A673 (cell line): ENCODE results near the gene ZNF761. TPM values are rescaled to one million over a fixed set of nuclear protein-coding genes. Genes with fewer than 3 reads are reported as not detected.
"Not testable (repeated sequence)": the region's sequence is repeated elsewhere in the genome, so short reads cannot be mapped to it uniquely, and the experiment has no call there.

Experiments
- BruUV-seq: library from RNA; stranded (reverse); fragments of 400-500 nt; replicated peaks from 2 replicates; lab custom pipeline; 2021; lab: Mats Ljungman, UMichigan
- CTCF ChIA-PET: fragments of 300-600 bp; sonication (Branson Sonifier 250); formaldehyde crosslinking; loops from one replicate; lab custom pipeline; 2022; ENCODE audit warnings: antibody characterized with exemption; lab: Charles Lee
- POLR2A ChIA-PET: fragments of 300-600 bp; sonication (Branson Sonifier 250); formaldehyde crosslinking; loops from one replicate; lab custom pipeline; 2022; ENCODE audit warnings: antibody characterized with exemption; ENCODE audit not compliant: low non-redundant PET; lab: Charles Lee
- DNase-seq: peaks from one replicate; pipeline ENCODE4 v3.0.0-alpha.2; 2015; ENCODE audit warnings: low spot score
- H3K27ac ChIP-seq: fragments of 200-600 bp; sonication (generic); 2 replicates; pipeline ENCODE4 v1.5.1; 2016; ENCODE audit warnings: mixed run types, low read depth, mild to moderate bottlenecking, mixed read lengths, antibody characterized with exemption, low read length; ENCODE audit not compliant: poor library complexity, severe bottlenecking
- H3K27me3 ChIP-seq: fragments of 200-600 bp; sonication (generic); replicated peaks from 2 replicates; pipeline ENCODE4 v1.6.1; 2017; ENCODE audit warnings: mixed run types, low read depth, mild to moderate bottlenecking, mixed read lengths, antibody characterized with exemption, low read length; ENCODE audit not compliant: insufficient read depth, poor library complexity
- H3K36me3 ChIP-seq: fragments of 200-600 bp; sonication (generic); 2 replicates; pipeline ENCODE4 v1.6.1; 2016; ENCODE audit warnings: mixed run types, mild to moderate bottlenecking, mixed read lengths, antibody characterized with exemption, low read length; ENCODE audit not compliant: insufficient read depth, poor library complexity, severe bottlenecking
- H3K4me1 ChIP-seq: fragments of 200-600 bp; sonication (generic); 2 replicates; pipeline ENCODE4 v1.6.1; 2017; ENCODE audit warnings: mixed run types, mild to moderate bottlenecking, mixed read lengths, antibody characterized with exemption, low read length; ENCODE audit not compliant: insufficient read depth, poor library complexity, severe bottlenecking
- H3K4me3 ChIP-seq: fragments of 200-600 bp; sonication (generic); 2 replicates; pipeline ENCODE4 v1.5.1; 2016; ENCODE audit warnings: low read depth, mixed run types, mild to moderate bottlenecking, mixed read lengths, low read length; ENCODE audit not compliant: poor library complexity, severe bottlenecking
- H3K9me3 ChIP-seq: fragments of 200-600 bp; sonication (generic); 2 replicates; pipeline ENCODE4 v1.6.1; 2016; ENCODE audit warnings: mixed run types, low read depth, mild to moderate bottlenecking, mixed read lengths, antibody characterized with exemption, low read length; ENCODE audit not compliant: poor library complexity, severe bottlenecking
- EZH2 ChIP-seq: fragments of 200-600 bp; sonication (generic); IDR thresholded peaks from 2 replicates; pipeline ENCODE4 v1.6.1; 2017; ENCODE audit warnings: borderline replicate concordance, low read depth, mild to moderate bottlenecking, mixed read lengths, antibody characterized with exemption, low read length; ENCODE audit not compliant: poor library complexity, severe bottlenecking
- intact Hi-C: fragments of 100-400 bp; cut with micrococcal nuclease; formaldehyde crosslinking; loops from one replicate; pipeline ENCODE4 v1.10.0; 2022; ENCODE audit not compliant: unreplicated experiment
- total RNA-seq: library from RNA; stranded (reverse); gene quantifications from 2 replicates; pipeline ENCODE4 v1.2.3, GENCODE V29; 2021
- TF ChIP-seq, protein P1 (sequence below): fragments of 300-800, 200-600 bp; sonication (generic); conservative IDR thresholded peaks from 2 replicates; pipeline ENCODE4 v1.5.1; 2017; ENCODE audit warnings: low read depth, mild to moderate bottlenecking, antibody characterized with exemption, low read length, moderate library complexity, mixed read lengths

The ZNF761 gene
- total RNA-seq, 1 experiment from 2014 or later = 13.1 TPM

DNA sequence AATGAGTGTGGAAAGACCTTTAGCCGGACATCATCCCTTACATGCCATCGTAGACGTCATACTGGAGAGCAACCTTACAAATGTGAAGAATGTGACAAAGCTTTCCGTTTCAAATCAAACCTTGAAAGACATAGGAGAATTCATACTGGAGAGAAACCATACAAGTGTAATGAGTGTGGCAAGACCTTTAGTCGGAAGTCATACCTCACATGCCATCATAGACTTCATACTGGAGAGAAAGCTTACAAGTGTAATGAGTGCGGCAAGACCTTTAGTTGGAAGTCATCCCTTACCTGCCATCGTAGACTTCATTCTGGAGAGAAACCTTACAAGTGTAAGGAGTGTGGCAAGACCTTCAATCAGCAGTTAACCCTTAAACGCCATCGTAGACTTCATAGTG, 24.0 kb downstream of the ZNF761 start:
- ChIA-PET CTCF (no interaction called here), POLR2A (interaction anchor here (0.8 kb wide), 1 partner anchor 1114 kb away, joined by 4 read pairs; no protein-coding TSS in a partner anchor)
- TF ChIP-seq, protein P1, sequence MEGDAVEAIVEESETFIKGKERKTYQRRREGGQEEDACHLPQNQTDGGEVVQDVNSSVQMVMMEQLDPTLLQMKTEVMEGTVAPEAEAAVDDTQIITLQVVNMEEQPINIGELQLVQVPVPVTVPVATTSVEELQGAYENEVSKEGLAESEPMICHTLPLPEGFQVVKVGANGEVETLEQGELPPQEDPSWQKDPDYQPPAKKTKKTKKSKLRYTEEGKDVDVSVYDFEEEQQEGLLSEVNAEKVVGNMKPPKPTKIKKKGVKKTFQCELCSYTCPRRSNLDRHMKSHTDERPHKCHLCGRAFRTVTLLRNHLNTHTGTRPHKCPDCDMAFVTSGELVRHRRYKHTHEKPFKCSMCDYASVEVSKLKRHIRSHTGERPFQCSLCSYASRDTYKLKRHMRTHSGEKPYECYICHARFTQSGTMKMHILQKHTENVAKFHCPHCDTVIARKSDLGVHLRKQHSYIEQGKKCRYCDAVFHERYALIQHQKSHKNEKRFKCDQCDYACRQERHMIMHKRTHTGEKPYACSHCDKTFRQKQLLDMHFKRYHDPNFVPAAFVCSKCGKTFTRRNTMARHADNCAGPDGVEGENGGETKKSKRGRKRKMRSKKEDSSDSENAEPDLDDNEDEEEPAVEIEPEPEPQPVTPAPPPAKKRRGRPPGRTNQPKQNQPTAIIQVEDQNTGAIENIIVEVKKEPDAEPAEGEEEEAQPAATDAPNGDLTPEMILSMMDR = no peak
- TF ChIP-seq EZH2 = no peak
- no TSS peak for BruUV-seq
- no peak overlapping the region for H3K4me3 ChIP-seq
- no peaks in the 10 kb centered on the region for H3K4me1 ChIP-seq
- DNase-seq = no peak
- no peaks in the 10 kb centered on the region for H3K27me3 ChIP-seq
- peaks cover 38% of the 10 kb centered on the region for H3K36me3 ChIP-seq
- intact Hi-C loops = no loop called here
- no peak overlapping the region for H3K27ac ChIP-seq
- H3K9me3 ChIP-seq = peaks cover 55% of the 10 kb centered on the region

DNA sequence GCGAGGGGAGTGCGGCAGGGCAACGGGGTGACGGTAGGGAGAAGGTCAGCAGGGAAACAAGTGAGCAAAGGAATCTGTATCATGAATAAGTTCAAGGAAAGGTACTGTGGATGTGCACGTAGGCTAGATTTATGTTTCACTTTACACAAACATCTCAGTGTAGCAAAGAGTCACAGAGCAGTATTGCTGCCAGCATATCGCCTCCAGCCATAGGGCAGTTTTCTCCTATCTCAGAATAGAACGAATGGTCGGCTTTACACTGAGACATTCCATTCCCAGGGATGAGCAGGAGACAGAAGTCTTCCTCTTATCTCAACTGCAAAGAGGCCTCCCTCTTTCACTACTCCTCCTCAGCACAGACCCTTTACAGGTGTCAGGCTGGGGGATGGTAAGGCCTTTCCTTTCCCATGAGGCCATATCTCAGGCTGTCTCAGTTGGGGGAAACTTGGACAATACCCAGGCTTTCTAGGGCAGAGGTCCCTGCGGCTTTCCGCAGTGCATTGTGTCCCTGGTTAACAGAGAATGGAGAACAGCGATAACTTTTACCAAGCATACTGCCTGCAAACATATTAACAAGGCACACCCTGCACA, 28.4 kb downstream of the ZNF761 start:
- DNase-seq, POLR2A ChIA-PET, CTCF ChIA-PET: not testable (repeated sequence)

DNA sequence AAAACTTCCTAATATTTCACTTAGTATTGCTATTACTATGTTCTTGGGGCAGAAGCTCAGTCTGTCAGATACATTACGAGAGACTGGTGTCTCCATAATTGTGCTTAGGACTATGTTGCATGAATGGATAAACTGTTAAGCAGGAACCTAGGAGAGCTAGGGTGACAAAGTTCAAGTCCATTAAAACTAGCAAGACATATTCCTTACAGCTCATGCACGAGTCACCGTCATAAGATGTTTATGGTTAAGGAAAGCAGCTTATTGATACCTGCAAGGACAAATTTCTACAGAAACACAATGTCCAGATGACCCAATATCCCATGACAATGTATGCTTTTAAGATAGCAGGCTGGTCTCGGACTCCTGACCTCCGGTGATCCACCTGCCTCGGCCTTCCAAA, 30.1 kb downstream of the ZNF761 start:
- Histone ChIP-seq H3K4me3 (no peak overlapping the region), H3K27ac (no peak overlapping the region), H3K27me3 (no peaks in the 10 kb centered on the region), H3K4me1 (no peaks in the 10 kb centered on the region), H3K36me3 (no peaks in the 10 kb centered on the region), H3K9me3 (peaks cover 13% of the 10 kb centered on the region)
- BruUV-seq = no TSS peak
- POLR2A ChIA-PET = no interaction called here
- TF ChIP-seq, protein P1 = no peak
- no peak for TF ChIP-seq EZH2
- intact Hi-C loops = no loop called here
- CTCF ChIA-PET = no interaction called here
- DNase-seq = no peak

More for the DNA sequence above, 28.4 kb downstream of the ZNF761 start:
- H3K4me1 ChIP-seq, H3K27me3 ChIP-seq, H3K36me3 ChIP-seq, H3K4me3 ChIP-seq, BruUV-seq, intact Hi-C loops, H3K27ac ChIP-seq: not testable (repeated sequence)
- H3K9me3 ChIP-seq = peaks cover 30% of the 10 kb centered on the region

DNA sequence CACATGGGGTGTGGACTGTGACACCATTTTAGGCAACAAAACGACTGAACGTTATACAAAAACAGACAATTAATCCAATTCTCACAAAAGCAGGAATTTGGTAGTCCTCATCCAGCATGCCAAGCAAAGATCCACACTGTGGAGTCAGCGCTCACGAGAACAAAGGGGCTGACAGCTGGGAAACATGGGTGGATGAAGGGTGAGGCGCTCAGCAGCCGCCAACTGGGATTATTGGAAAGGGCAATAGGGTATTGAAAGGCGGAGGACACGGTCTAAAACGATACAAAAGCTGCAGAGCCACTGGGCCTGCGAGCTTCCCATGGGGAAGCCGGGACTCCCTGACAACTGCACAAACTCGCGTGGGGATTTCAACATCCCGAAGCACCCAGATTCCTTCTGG, 31.1 kb downstream of the ZNF761 start:
- Histone ChIP-seq H3K27me3 (no peaks in the 10 kb centered on the region), H3K4me1 (no peaks in the 10 kb centered on the region), H3K27ac (no peak overlapping the region), H3K36me3 (no peaks in the 10 kb centered on the region), H3K9me3 (peaks cover 5% of the 10 kb centered on the region), H3K4me3 (no peak overlapping the region)
- intact Hi-C loops = no loop called here
- ChIA-PET POLR2A (interaction anchor here (0.6 kb wide), 1 partner anchor 719 kb away, joined by 8 read pairs; no protein-coding TSS in a partner anchor), CTCF (no interaction called here)
- TF ChIP-seq, protein P1 = no peak
- no TSS peak for BruUV-seq
- DNase-seq = no peak
